Testis (tissue), 3 donors: ENCODE measurements around the gene MEPCE. TPM values are rescaled to one million over a fixed set of nuclear protein-coding genes. Genes with fewer than 3 reads are reported as not detected.

Source experiments
- DNase-seq: peaks from one replicate; pipeline ENCODE4 v3.0.0-alpha.2; 2019
- H3K27ac ChIP-seq, 2 donors: fragments of 200-600 bp; sonication (generic); one replicate each; pipeline ENCODE4 v1.5.1; 2019
- H3K27me3 ChIP-seq: fragments of 200-600 bp; sonication (generic); one replicate; pipeline ENCODE4 v1.5.1; 2019
- H3K36me3 ChIP-seq: fragments of 200-600 bp; sonication (generic); one replicate; pipeline ENCODE4 v1.5.1; 2017; ENCODE audit warnings: low read depth; ENCODE audit errors: missing control alignments
- H3K4me1 ChIP-seq: fragments of 200-600 bp; sonication (generic); one replicate; pipeline ENCODE4 v1.5.1; 2019
- H3K4me3 ChIP-seq, 2 donors: fragments of 200-600 bp; sonication (generic); one replicate each; pipeline ENCODE4 v1.5.1; 2017 to 2019
- H3K9me3 ChIP-seq: fragments of 200-600 bp; sonication (generic); one replicate; pipeline ENCODE4 v1.5.1; 2017
- CTCF ChIP-seq, 3 experiments: fragments of 450-650 bp in 2 of 3; fragments of 200-600 bp in 1 of 3; sonication (generic) in 1 of 3; IDR thresholded peaks; one replicate each; pipeline ENCODE4 v1.5.1; 2016 to 2019; ENCODE audit warnings: antibody characterized with exemption in 3 of 3, mild to moderate bottlenecking in 2 of 3, moderate library complexity in 1 of 3
- POLR2A ChIP-seq: fragments of 450-650 bp; IDR thresholded peaks from one replicate; pipeline ENCODE4 v1.6.1; 2017; ENCODE audit warnings: antibody characterized with exemption, mild to moderate bottlenecking, moderate library complexity
- WGBS, 2 donors: methylation state at CpG; one replicate each; pipeline ENCODE4 v1.1.5; 2018; 5-methylcytosine and 5-hydroxymethylcytosine counted together
- intact Hi-C: fragments of 100-400 bp; cut with DNase I; formaldehyde crosslinking; loops from one replicate; pipeline ENCODE4 v1.15.1; 2023; ENCODE audit warnings: low total_unique reads
- polyA plus RNA-seq: library from polyadenylated mRNA; stranded (reverse); fragments of 350-450 nt; fragmentation: Illumina TruSeq; extraction: RNeasy Lipid Tissue Mini Kit (QIAGEN cat#74804); gene quantifications from one replicate; pipeline ENCODE4 v1.2.3, GENCODE V29; 2014; ENCODE audit warnings: low read depth, low replicate concordance; ENCODE audit not compliant: insufficient read depth
- total RNA-seq, 2 donors: library from RNA; depleted of rRNA; stranded (reverse); fragments of >200 nt; gene quantifications; one replicate each; pipeline ENCODE4 v1.2.3, GENCODE V29; 2016

Gene MEPCE
- total and polyA plus RNA-seq, 3 donors from 2014 or later, result 74.6 to 182 (median 89.3) TPM

- intact Hi-C loops, result loop anchor here (5.0 kb wide), 1 partner anchor 225 kb away; the partner anchor contains the start of gene GIGYF1
- Histone ChIP-seq H3K36me3 (no peaks in the 10 kb centered on the region), H3K4me3 (no peak overlapping the region), H3K27ac (peak overlapping the region; percentile 63 to 80), H3K4me1 (peaks cover 24% of the 10 kb centered on the region), H3K9me3 (no peaks in the 10 kb centered on the region), H3K27me3 (no peaks in the 10 kb centered on the region)
- WGBS, 2 donors, result 62 to 69% methylated on average over 10 to 32 of the region's 32 CpGs
- DNase-seq, result no peak
- TF ChIP-seq POLR2A, result no peak
- TF ChIP-seq CTCF (IDR thresholded peaks at IDR 0.05), result no peak
Measured at GRCh38 chr7:100466653-100467605, 37.3 kb downstream of the MEPCE start.

- WGBS, 2 donors, result 56 to 80% methylated on average over 2 to 22 of the region's 22 CpGs
- no peaks in the 10 kb centered on the region for H3K9me3 ChIP-seq
- no peak for DNase-seq
- TF ChIP-seq POLR2A, result no peak
- TF ChIP-seq CTCF (IDR thresholded peaks at IDR 0.05), result no peak
- H3K27me3 ChIP-seq, result no peaks in the 10 kb centered on the region
- H3K4me3 ChIP-seq, result no peak overlapping the region
- intact Hi-C loops, result loop anchor here (5.0 kb wide), 1 partner anchor 224 kb away; the partner anchor contains the start of gene GIGYF1
- H3K4me1 ChIP-seq, result peaks cover 33% of the 10 kb centered on the region
- H3K27ac ChIP-seq, result peak overlapping the region; percentile 24 to 63
- no peaks in the 10 kb centered on the region for H3K36me3 ChIP-seq
Measured at GRCh38 chr7:100467638-100468373, 38.2 kb downstream of the MEPCE start.

GRCh38 chr7:100469227-100470044 is 39.8 kb downstream of the MEPCE start:
- Histone ChIP-seq H3K4me3 (no peak overlapping the region), H3K9me3 (no peaks in the 10 kb centered on the region), H3K27ac (no peak overlapping the region), H3K27me3 (no peaks in the 10 kb centered on the region), H3K4me1 (peaks cover 45% of the 10 kb centered on the region), H3K36me3 (no peaks in the 10 kb centered on the region)
- TF ChIP-seq CTCF (IDR thresholded peaks at IDR 0.05) (peak; percentile 88 to 98 (median 97)), POLR2A (no peak)
- 33 to 36% methylated on average over 11 to 13 of the region's 13 CpGs for WGBS, 2 donors
- intact Hi-C loops, result loop anchor here (5.0 kb wide), 1 partner anchor 223 kb away; the partner anchor contains the start of gene GIGYF1
- peak; percentile 93 for DNase-seq

- intact Hi-C loops, result no loop called here
- Histone ChIP-seq H3K4me1 (peaks cover 57% of the 10 kb centered on the region), H3K27me3 (no peaks in the 10 kb centered on the region), H3K27ac (no peak overlapping the region), H3K4me3 (no peak overlapping the region), H3K9me3 (no peaks in the 10 kb centered on the region), H3K36me3 (no peaks in the 10 kb centered on the region)
- TF ChIP-seq POLR2A (no peak), CTCF (IDR thresholded peaks at IDR 0.05) (no peak)
- DNase-seq, result no peak
- 56% methylated on average over 4 of the region's 4 CpGs; no CpG with 5 or more reads in 1 of the 2 donors for WGBS, 2 donors
Measured at GRCh38 chr7:100471021-100471420, 41.4 kb downstream of the MEPCE start.
